GM19467 (cell line): ENCODE measurements around the gene SELENOM.
"Not testable (repeated sequence)": the region's sequence is repeated elsewhere in the genome, so short reads cannot be mapped to it uniquely, and the experiment has no call there.

Experiments used
- ATAC-seq: cut with Tn5 transposase; IDR thresholded peaks from one replicate; pipeline ENCODE4 v1.9.1; 2021; ENCODE audit warnings: mild to moderate bottlenecking, moderate library complexity; ENCODE audit not compliant: unreplicated experiment

Gene SELENOM

GRCh38 chr22:31080848-31081649 lies 26.3 kb downstream of the SELENOM start, which contains the start of gene SMTN:
Gene SMTN, plus strand, starts transcription at chr22:31081318. Its CDS starts 1,941 bp downstream, at chr22:31083259.
- peak; percentile 42 for ATAC-seq

- no peak for ATAC-seq
Measured at GRCh38 chr22:31080164-31080847, 27.1 kb downstream of the SELENOM start.

GRCh38 chr22:31079095-31079642 lies 28.2 kb downstream of the SELENOM start:
- ATAC-seq: no peak

- ATAC-seq: not testable (repeated sequence)
Measured at GRCh38 chr22:31078389-31078788, 29.0 kb downstream of the SELENOM start.

- no peak for ATAC-seq
Measured at GRCh38 chr22:31077681-31078080, 29.7 kb downstream of the SELENOM start.

- no peak for ATAC-seq
Measured at GRCh38 chr22:31075961-31076360, 31.4 kb downstream of the SELENOM start.

- ATAC-seq: not testable (repeated sequence)
Measured at GRCh38 chr22:31073545-31074145, 33.7 kb downstream of the SELENOM start.

GRCh38 chr22:31073125-31073524 lies 34.2 kb downstream of the SELENOM start:
- ATAC-seq: not testable (repeated sequence)

- not testable (repeated sequence) for ATAC-seq
Measured at GRCh38 chr22:31069691-31070314, 37.6 kb downstream of the SELENOM start.

GRCh38 chr22:31068970-31069369 lies 38.4 kb downstream of the SELENOM start:
- no peak for ATAC-seq

GRCh38 chr22:31064369-31064768 lies 43.0 kb downstream of the SELENOM start:
- ATAC-seq: no peak

- ATAC-seq: no peak
Measured at GRCh38 chr22:31062566-31063230, 44.7 kb downstream of the SELENOM start.

GRCh38 chr22:31059663-31060062 lies 47.7 kb downstream of the SELENOM start:
- not testable (repeated sequence) for ATAC-seq

- ATAC-seq: no peak
Measured at GRCh38 chr22:31056986-31057599, 50.3 kb downstream of the SELENOM start.

- no peak for ATAC-seq
Measured at GRCh38 chr22:31055635-31056159, 51.7 kb downstream of the SELENOM start.

- ATAC-seq: no peak
Measured at GRCh38 chr22:31055117-31055634, 52.2 kb downstream of the SELENOM start.
